Measurements from ENCODE around the gene PTAFR.

Gene PTAFR

DNA sequence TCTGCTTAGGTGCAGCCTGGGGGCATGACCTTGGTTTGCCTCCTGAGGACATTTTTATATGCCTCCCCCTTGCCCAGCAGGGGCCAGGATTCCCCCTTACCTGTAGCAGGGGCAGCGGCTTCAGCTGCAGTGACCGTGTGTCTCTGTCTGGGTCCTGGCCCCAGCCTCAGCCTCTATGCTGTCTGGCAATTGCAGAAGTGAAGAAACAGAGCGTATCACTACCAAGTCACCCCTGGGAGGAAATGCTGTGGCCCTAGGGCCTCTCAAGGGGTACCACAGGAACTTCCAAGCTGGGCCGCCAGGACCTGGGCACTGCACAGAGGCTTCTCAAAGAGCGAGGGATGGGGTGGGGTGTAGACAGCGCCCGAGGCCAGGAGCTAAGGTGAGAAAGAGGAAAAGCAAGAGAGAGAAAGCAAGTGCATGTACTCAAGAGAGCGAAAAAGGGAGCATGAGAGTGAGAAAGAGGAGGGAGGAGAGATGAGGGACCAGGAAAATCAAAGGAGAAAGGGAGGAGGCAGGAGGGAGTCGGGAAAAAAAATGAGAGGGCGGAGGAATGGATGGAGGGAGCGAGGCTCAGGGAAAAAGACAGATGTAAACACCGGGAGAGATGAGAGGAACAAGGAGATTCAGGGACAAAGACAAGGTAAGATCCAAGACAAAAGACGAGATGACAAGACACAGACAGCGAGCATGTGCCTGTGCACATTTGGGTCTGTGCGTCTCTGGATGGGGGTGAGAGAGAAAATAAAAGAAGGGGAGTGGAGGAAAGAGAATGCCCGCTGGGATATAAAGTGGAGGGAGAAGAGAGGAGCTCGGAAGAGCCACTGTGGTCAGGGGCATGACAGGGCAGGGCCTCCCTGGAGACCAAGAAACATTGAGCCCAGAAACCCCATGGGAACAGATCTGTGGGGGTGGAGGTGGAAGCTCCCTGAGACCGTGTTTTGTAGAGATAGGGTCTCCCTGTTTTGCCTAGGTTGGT lies at the start of gene PTAFR:
Gene PTAFR (minus strand): TSS at position 199 of the 979 bp plus-strand sequence. CDS start 25,669 bp downstream, outside the sequence.
- no peak for DNase-seq

- no peak for DNase-seq
Measured at GRCh38 chr1:28213315-28213714, 36.8 kb upstream of the PTAFR start.

GRCh38 chr1:28209700-28210099 lies 33.2 kb upstream of the PTAFR start:
- DNase-seq = no peak

- DNase-seq = peak; percentile 15
Measured at GRCh38 chr1:28208818-28209441, 32.4 kb upstream of the PTAFR start.

- no peak for DNase-seq
Measured at GRCh38 chr1:28205243-28205642, 28.8 kb upstream of the PTAFR start.

DNA sequence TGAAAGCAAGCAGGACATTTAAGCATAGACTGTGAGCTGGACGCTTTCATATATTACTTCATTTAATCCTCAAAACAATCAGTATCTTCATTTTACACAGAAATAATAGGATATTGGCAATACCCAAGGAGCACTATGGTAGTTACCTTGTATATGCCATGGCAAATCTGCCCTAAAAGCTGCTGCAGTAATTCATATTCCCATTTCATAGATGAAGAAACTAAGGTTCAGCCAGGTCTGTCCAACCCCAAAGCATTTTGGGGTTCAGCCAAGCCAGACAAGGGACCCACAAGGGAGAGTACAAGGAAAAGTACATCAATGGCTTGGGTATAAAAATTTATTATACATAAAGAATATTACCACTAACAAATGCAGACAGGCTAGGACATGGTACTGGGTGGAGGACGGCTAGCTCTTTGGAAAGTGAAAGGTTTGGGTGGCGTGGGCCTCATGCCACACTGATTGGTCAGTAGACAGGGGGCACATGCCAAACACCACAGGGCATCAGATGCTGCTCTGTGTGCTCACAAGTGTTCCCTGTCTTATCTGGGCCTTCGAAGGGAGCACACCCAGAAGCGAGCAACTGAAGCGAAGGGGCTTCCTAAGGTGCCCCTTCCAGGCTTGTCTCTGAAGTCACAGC lies 23.9 kb upstream of the PTAFR start:
- DNase-seq = no peak

DNA sequence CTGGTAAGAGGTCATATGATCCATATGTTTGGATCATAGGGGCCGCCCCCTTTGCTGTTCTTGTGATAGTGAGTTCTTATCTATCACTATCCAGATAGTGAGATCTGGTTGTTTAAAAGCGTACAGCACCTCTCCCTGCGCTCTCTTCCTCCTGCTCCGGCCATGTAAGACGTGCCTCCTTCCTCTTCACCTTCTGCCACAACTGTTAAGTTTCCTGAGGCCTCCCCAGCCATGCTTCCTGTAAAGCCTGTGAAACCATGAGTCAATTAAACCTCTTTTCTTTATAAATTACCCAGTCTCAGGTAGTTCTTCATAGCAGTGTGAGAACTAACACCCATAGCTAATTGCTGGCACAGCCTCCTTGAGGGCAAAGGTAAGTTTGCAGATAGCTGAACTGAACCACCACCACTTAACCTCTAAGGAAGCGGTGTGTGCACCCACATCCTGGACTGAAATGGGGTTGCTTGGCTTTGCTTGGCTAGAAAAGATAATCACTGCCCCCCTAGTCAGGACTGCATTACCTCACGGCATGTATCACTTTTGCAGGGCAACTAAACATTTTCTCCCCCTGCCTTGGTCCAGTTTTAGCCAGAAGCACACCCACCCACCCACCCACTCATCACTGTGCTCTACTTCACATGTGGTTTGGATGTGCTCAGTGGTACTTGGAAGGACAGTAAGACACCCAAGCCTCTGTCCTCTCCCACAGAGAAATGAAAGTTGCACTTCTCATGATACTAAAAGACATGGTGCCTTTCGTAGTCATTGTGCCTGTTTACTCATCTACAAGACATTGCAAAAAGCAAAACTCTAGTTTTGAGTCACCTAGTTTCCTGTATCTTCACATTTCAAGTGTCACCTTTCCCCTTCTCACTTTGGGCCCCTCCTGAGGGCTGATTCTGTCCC lies 23.1 kb upstream of the PTAFR start:
- DNase-seq = no peak

- DNase-seq = no peak
Measured at GRCh38 chr1:28197682-28198415, 21.4 kb upstream of the PTAFR start.

DNA sequence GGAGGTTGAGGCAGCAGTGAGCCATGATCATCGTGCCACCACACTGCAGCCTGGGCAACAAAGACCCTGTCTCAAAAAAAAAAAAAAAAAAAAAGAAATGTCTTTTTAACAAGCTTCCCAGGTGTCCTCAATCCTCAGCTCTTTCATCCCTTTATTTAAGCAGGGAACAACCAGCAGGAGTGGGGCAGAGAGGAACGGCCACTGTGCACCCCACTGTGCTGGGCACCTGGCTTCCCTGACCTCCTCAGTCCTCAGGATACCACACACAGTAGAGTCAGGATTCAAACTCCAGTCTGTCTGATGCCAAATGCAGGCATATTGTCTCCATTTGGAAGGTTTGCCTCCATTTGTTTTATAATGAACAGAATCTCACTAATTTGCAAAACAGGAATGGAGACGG lies 19.8 kb upstream of the PTAFR start:
- no peak for DNase-seq

GRCh38 chr1:28195780-28196179 lies 19.3 kb upstream of the PTAFR start:
- DNase-seq = no peak

DNA sequence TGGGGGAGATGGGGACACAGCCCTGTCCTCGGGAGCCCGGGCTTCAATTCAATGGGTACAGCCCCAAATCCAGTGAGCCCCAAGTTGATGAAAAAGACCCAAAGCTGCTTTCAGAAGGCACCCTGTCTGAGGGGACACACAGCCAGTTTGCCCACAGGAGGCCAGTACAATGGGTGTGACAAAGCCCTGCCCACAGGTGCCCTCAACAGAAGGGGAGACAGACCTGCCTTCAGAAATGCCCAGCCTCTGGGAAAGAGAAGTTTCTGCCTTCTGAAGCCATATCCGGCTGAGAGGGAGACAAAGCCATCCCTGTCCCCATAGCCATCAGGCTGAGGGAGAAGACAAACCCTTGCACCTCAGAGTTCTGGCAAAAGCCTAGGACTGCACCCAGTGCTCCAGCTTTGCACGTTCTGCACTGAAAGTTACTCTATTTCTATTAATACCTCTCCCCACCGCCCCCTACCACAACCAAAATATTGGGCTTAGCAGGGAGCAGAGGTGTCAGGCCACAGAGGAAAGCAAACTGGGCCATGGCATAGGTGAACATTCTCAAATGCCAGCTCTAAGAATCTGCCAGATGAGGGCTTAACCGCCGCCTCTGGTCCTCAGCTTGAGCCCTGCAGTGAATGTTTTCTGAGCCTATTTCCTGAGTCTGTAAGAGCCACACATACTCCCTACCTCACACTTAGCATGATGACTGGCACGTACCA lies 18.0 kb upstream of the PTAFR start:
- DNase-seq = no peak

- no peak for DNase-seq
Measured at GRCh38 chr1:28193701-28194161, 17.2 kb upstream of the PTAFR start.

GRCh38 chr1:28190996-28191645 lies 14.6 kb upstream of the PTAFR start:
- no peak for DNase-seq

- DNase-seq = no peak
Measured at GRCh38 chr1:28190337-28190979, 14.0 kb upstream of the PTAFR start.

DNA sequence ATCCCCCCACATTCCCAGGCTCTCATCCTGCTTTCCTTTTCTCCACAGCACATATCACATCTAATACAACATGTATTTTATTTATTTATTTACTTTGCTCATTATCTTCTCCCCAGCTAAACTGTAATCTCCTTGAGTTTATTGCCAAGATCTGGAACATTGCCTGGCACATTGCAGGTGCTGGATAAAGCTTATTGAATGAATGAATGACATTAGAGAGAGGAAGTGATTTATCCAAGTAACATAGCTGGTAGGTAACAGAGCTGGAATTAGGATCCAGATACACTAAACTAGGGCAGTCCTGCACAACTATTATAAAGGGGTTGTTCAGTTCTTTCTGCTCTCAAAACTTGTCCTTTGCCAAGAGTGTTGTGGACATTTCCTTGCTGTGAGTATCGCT lies 8.6 kb upstream of the PTAFR start:
- no peak for DNase-seq

GRCh38 chr1:28180306-28181305 lies 4.1 kb upstream of the PTAFR start:
- no peak for DNase-seq

GRCh38 chr1:28178690-28179485 lies 2.4 kb upstream of the PTAFR start:
- no peak for DNase-seq
